H1 (cell line): ENCODE measurements around the gene IKZF1. TPM values are rescaled to one million over a fixed set of nuclear protein-coding genes. Genes with fewer than 3 reads are reported as not detected.

Experiments used
- CTCF ChIA-PET: fragments of 300-600 bp; sonication (Branson Sonifier 250); formaldehyde crosslinking; loops from one replicate; lab custom pipeline; 2021; ENCODE audit not compliant: partially characterized antibody; lab: Charles Lee
- POLR2A ChIA-PET: fragments of 300-600 bp; sonication (Branson Sonifier 250); formaldehyde crosslinking; loops from one replicate; lab custom pipeline; 2021; ENCODE audit warnings: inconsistent platforms; ENCODE audit not compliant: partially characterized antibody; lab: Charles Lee
- DNase-seq, 2 experiments: peaks; one replicate each; pipeline versions ENCODE4 v3.0.0 to v3.0.0-alpha.2; 2010 to 2022; ENCODE audit warnings: low spot score in 2 of 2, low read depth in 1 of 2, mixed read lengths in 1 of 2
- FAIRE-seq: peaks from 2 replicates; lab custom pipeline; 2011; peaks lifted over from hg19 to GRCh38; lab: Jason Lieb, UNC
- H2AFZ ChIP-seq: 2 replicates; pipeline ENCODE4 v1.8.1; 2012; ENCODE audit warnings: low read length, inconsistent platforms
- H2AK5ac ChIP-seq: 2 replicates; pipeline ENCODE4 v1.6.1; 2013; ENCODE audit warnings: low read depth, low read length
- H2BK120ac ChIP-seq: replicated peaks from 2 replicates; pipeline ENCODE3; 2013; ENCODE audit warnings: low read depth, low read length, inconsistent platforms
- H2BK12ac ChIP-seq: 2 replicates; pipeline ENCODE4 v1.6.1; 2013; ENCODE audit warnings: low read depth, low read length
- H2BK15ac ChIP-seq: 2 replicates; pipeline ENCODE4 v1.6.1; 2013; ENCODE audit warnings: low read length
- H2BK20ac ChIP-seq: 2 replicates; pipeline ENCODE4 v1.6.1; 2013; ENCODE audit warnings: low read length
- H2BK5ac ChIP-seq: 2 replicates; pipeline ENCODE4 v1.6.1; 2013; ENCODE audit warnings: low read depth, low read length
- H3K14ac ChIP-seq: 2 replicates; pipeline ENCODE4 v1.6.1; 2013; ENCODE audit warnings: inconsistent platforms; ENCODE audit not compliant: insufficient read length
- H3K18ac ChIP-seq: 2 replicates; pipeline ENCODE4 v1.6.1; 2013; ENCODE audit warnings: low read length; ENCODE audit errors: extremely low read depth
- H3K23ac ChIP-seq: 2 replicates; pipeline ENCODE4 v1.6.1; 2013; ENCODE audit warnings: inconsistent platforms; ENCODE audit not compliant: insufficient read length
- H3K23me2 ChIP-seq: 2 replicates; pipeline ENCODE4 v1.6.1; 2013; ENCODE audit warnings: low read depth, low read length
- H3K27ac ChIP-seq: 2 replicates; pipeline ENCODE4 v1.6.1; 2011; ENCODE audit warnings: low read depth, low read length, inconsistent platforms
- H3K27me3 ChIP-seq, 4 experiments: replicated peaks in 1 of 4; 1 replicate in 1 of 4; 2 replicates in 3 of 4; pipeline versions ENCODE4 v1.6.1 to v1.8.1; 2011 to 2013; ENCODE audit warnings: low read length in 3 of 4, mild to moderate bottlenecking in 3 of 4, inconsistent platforms in 2 of 4, mixed read lengths in 2 of 4, moderate library complexity in 1 of 4; ENCODE audit not compliant: control insufficient read depth in 3 of 4, insufficient read depth in 3 of 4; ENCODE audit errors: extremely low read depth in 1 of 4
- H3K36me3 ChIP-seq, 4 experiments: 2 replicates each; pipeline versions ENCODE4 v1.6.1 to v1.8.1; 2011 to 2013; ENCODE audit warnings: mild to moderate bottlenecking in 4 of 4, low read length in 3 of 4, moderate library complexity in 2 of 4, control low read depth in 1 of 4, inconsistent platforms in 1 of 4; ENCODE audit not compliant: insufficient read depth in 4 of 4, control insufficient read depth in 2 of 4
- H3K4ac ChIP-seq: replicated peaks from 2 replicates; pipeline ENCODE3; 2013; ENCODE audit warnings: low read length, low read depth, mixed read lengths, inconsistent platforms; ENCODE audit not compliant: insufficient read length
- H3K4me1 ChIP-seq, 4 experiments: replicated peaks in 1 of 4; 1 replicate in 1 of 4; 2 replicates in 3 of 4; pipeline versions ENCODE4 v1.6.1 to v1.8.1; 2011 to 2013; ENCODE audit warnings: low read length in 3 of 4, inconsistent platforms in 2 of 4, mixed read lengths in 1 of 4; ENCODE audit not compliant: insufficient read depth in 4 of 4, control insufficient read depth in 3 of 4
- H3K4me2 ChIP-seq, 2 experiments: 2 replicates each; pipeline versions ENCODE4 v1.6.1 to v1.8.1; 2011 to 2013; ENCODE audit warnings: low read depth in 2 of 2, low read length in 2 of 2, control low read depth in 1 of 2, inconsistent platforms in 1 of 2, mild to moderate bottlenecking in 1 of 2; ENCODE audit not compliant: insufficient read depth in 1 of 2
- H3K4me3 ChIP-seq, 4 experiments: fragments of 200-600, 300-600 bp in 1 of 4; sonication (generic), shearing (Covaris generic), sonication (Bioruptor Twin) in 1 of 4; 2 replicates each; pipeline versions ENCODE4 v1.5.1 to v1.8.1; 2011 to 2016; ENCODE audit warnings: low read length in 4 of 4, low read depth in 3 of 4, control low read depth in 2 of 4, inconsistent platforms in 2 of 4, mild to moderate bottlenecking in 2 of 4, mixed read lengths in 1 of 4, moderate library complexity in 1 of 4; ENCODE audit not compliant: insufficient read depth in 2 of 4; ENCODE audit errors: extremely low read depth in 1 of 4
- H3K56ac ChIP-seq: replicated peaks from 2 replicates; pipeline ENCODE3; 2013; ENCODE audit warnings: low read depth, mild to moderate bottlenecking, mixed read lengths, low read length, inconsistent platforms; ENCODE audit not compliant: insufficient read length
- H3K79me1 ChIP-seq: 2 replicates; pipeline ENCODE4 v1.6.1; 2013; ENCODE audit warnings: low read depth, low read length, control low read depth
- H3K79me2 ChIP-seq, 2 experiments: 2 replicates each; pipeline versions ENCODE4 v1.6.1 to v1.8.1; 2012 to 2013; ENCODE audit warnings: low read length in 2 of 2, mild to moderate bottlenecking in 2 of 2, inconsistent platforms in 1 of 2; ENCODE audit not compliant: insufficient read depth in 2 of 2, control insufficient read depth in 1 of 2
- H3K9ac ChIP-seq, 4 experiments: replicated peaks in 1 of 4; 1 replicate in 1 of 4; 2 replicates in 3 of 4; pipeline versions ENCODE4 v1.6.1 to v1.8.1; 2011 to 2013; ENCODE audit warnings: low read depth in 3 of 4, low read length in 3 of 4, control low read depth in 2 of 4, mild to moderate bottlenecking in 2 of 4, moderate library complexity in 2 of 4, inconsistent platforms in 1 of 4; ENCODE audit errors: extremely low read depth in 1 of 4
- H3K9me3 ChIP-seq, 2 experiments: 2 replicates each; pipeline versions ENCODE4 v1.6.1 to v1.8.1; 2012 to 2013; ENCODE audit warnings: mild to moderate bottlenecking in 2 of 2, moderate library complexity in 2 of 2, control low read depth in 1 of 2, inconsistent platforms in 1 of 2, low read depth in 1 of 2, low read length in 1 of 2, mixed read lengths in 1 of 2; ENCODE audit not compliant: insufficient read depth in 2 of 2
- H4K20me1 ChIP-seq, 2 experiments: replicated peaks in 1 of 2; 2 replicates each; pipeline versions ENCODE3 to v1.8.1; 2011 to 2013; ENCODE audit warnings: inconsistent platforms in 2 of 2, low read length in 2 of 2, mild to moderate bottlenecking in 1 of 2; ENCODE audit not compliant: insufficient read depth in 2 of 2, control insufficient read depth in 1 of 2
- H4K5ac ChIP-seq: 2 replicates; pipeline ENCODE4 v1.6.1; 2013; ENCODE audit warnings: low read length, low read depth, mixed read lengths, inconsistent platforms; ENCODE audit not compliant: insufficient read length
- H4K8ac ChIP-seq: 2 replicates; pipeline ENCODE4 v1.8.0; 2013; ENCODE audit warnings: mild to moderate bottlenecking, moderate library complexity, low read length, inconsistent platforms; ENCODE audit not compliant: insufficient read depth; ENCODE audit errors: extremely low read depth
- H4K91ac ChIP-seq: replicated peaks from 2 replicates; pipeline ENCODE3; 2013; ENCODE audit warnings: low read length, mixed read lengths, inconsistent platforms; ENCODE audit not compliant: insufficient read length
- BACH1 ChIP-seq: IDR thresholded peaks from 2 replicates; pipeline ENCODE4 v1.6.1; 2012; ENCODE audit warnings: low read length, improper control_type of control experiment
- BCL11A ChIP-seq, 2 experiments: IDR thresholded peaks; one replicate each; pipeline ENCODE4 v1.6.1; 2011; ENCODE audit warnings: low read depth in 2 of 2, low read length in 2 of 2, mild to moderate bottlenecking in 2 of 2
- CTCF ChIP-seq, 3 experiments: IDR thresholded peaks; 1 replicate in 2 of 3; 2 replicates in 1 of 3; pipeline versions ENCODE4 v1.5.1 to v1.6.1; 2011; ENCODE audit warnings: low read length in 3 of 3, mild to moderate bottlenecking in 3 of 3, inconsistent platforms in 2 of 3, low read depth in 1 of 3, moderate library complexity in 1 of 3; ENCODE audit not compliant: insufficient read depth in 1 of 3; ENCODE audit errors: control extremely low read depth in 1 of 3
- HDAC2 ChIP-seq, 2 experiments: fragments of 300-600 bp in 1 of 2; sonication (generic) in 1 of 2; IDR thresholded peaks; 2 replicates each; pipeline ENCODE4 v1.6.1; 2011 to 2012; ENCODE audit warnings: low read depth in 2 of 2, low read length in 2 of 2, mild to moderate bottlenecking in 2 of 2, moderate library complexity in 2 of 2, borderline replicate concordance in 1 of 2, inconsistent platforms in 1 of 2
- JUND ChIP-seq: IDR thresholded peaks from 2 replicates; pipeline ENCODE4 v1.6.1; 2011; ENCODE audit warnings: mild to moderate bottlenecking, improper control_type of control experiment, low read length
- KDM4A ChIP-seq: IDR thresholded peaks from one replicate; pipeline ENCODE4 v1.7.1; 2012; ENCODE audit warnings: low read depth, mild to moderate bottlenecking, moderate library complexity, low read length, inconsistent platforms; ENCODE audit not compliant: severe bottlenecking
- PHF8 ChIP-seq: fragments of 200-600 bp; sonication (generic); conservative IDR thresholded peaks from 2 replicates; pipeline ENCODE4 v1.7.1; 2012; ENCODE audit warnings: low read depth, mild to moderate bottlenecking, inconsistent platforms, low read length, moderate library complexity
- POLR2A ChIP-seq, 2 experiments: IDR thresholded peaks; 1 replicate in 1 of 2; 2 replicates in 1 of 2; pipeline ENCODE4 v1.6.1; 2011; ENCODE audit warnings: low read depth in 2 of 2, low read length in 2 of 2, mild to moderate bottlenecking in 2 of 2; ENCODE audit errors: control extremely low read depth in 1 of 2
- RAD21 ChIP-seq, 2 experiments: IDR thresholded peaks in 1 of 2; conservative IDR thresholded peaks in 1 of 2; 2 replicates each; pipeline ENCODE4 v1.6.1; 2011; ENCODE audit warnings: low read depth in 2 of 2, low read length in 2 of 2, improper control_type of control experiment in 1 of 2, inconsistent platforms in 1 of 2, mild to moderate bottlenecking in 1 of 2, moderate library complexity in 1 of 2
- SIN3A ChIP-seq, 2 experiments: IDR thresholded peaks in 1 of 2; conservative IDR thresholded peaks in 1 of 2; 2 replicates each; pipeline ENCODE4 v1.6.1; 2011 to 2012; ENCODE audit warnings: low read length in 2 of 2, improper control_type of control experiment in 1 of 2, low read depth in 1 of 2, mild to moderate bottlenecking in 1 of 2
- SP1 ChIP-seq: IDR thresholded peaks from 2 replicates; pipeline ENCODE4 v1.6.1; 2011; ENCODE audit warnings: low read depth, low read length
- WGBS, 2 experiments: shearing (Covaris generic) in 1 of 2; methylation state at CpG; one replicate each; pipeline versions ENCODE4 v1.1.6 to v1.1.7; 2013 to 2015; ENCODE audit warnings: low lambda C conversion rate in 2 of 2, mixed read lengths in 2 of 2, inconsistent platforms in 1 of 2, low coverage in 1 of 2, missing lambda C conversion rate in 1 of 2; ENCODE audit not compliant: insufficient replicate concordance in 2 of 2, insufficient coverage in 1 of 2, insufficient read length in 1 of 2; ENCODE audit errors: extremely low coverage in 1 of 2, missing lambda C conversion rate in 1 of 2; 5-methylcytosine and 5-hydroxymethylcytosine counted together
- polyA plus RNA-seq, 7 experiments: library from polyadenylated mRNA; depleted of rRNA in 3 of 7; stranded (reverse) in 5 of 7; unstranded in 2 of 7; fragments of >200 nt in 5 of 7; fragments of 200-250 nt in 2 of 7; gene quantifications; 1 replicate in 5 of 7; 2 replicates in 1 of 7; 4 replicates in 1 of 7; pipeline versions ENCODE4 v1.2.1 to v1.2.3, GENCODE V29; 2011 to 2013; ENCODE audit warnings: missing spikeins in 2 of 7, mixed read lengths in 2 of 7
- total RNA-seq: library from RNA; stranded (reverse); fragmentation: NEBNext Ultra II Directional; extraction: Animal tissue kit (Norgen Biotek cat#: 25700); gene quantifications from 2 replicates; pipeline ENCODE4 v1.2.1, GENCODE V29; 2021

The IKZF1 gene
- total and polyA plus RNA-seq, 2 of the 8 experiments (the other 6 are each of a cell fraction or from before 2014, with no cell fraction given) = 0.74 to 1.5 TPM

- ChIA-PET POLR2A (no interaction called here), CTCF (interaction anchor here (0.8 to 1.1 kb wide), 2 partner anchors 10 to 13 kb away, joined by 3 read pairs; no protein-coding TSS in a partner anchor)
- Histone ChIP-seq H4K20me1 (peaks cover 0 to 14% of the 10 kb centered on the region in 2 experiments), H3K9me3 (no peaks in the 10 kb centered on the region), H3K79me2 (peaks cover 0 to 3% of the 10 kb centered on the region in 2 experiments; a peak in 2 of 4 replicates), H4K8ac (no peak overlapping the region), H3K27me3 (no peaks in the 10 kb centered on the region; a peak in 1 of 7 replicates), H3K27ac (no peak overlapping the region), H3K4ac (no peak overlapping the region), H3K56ac (no peak overlapping the region), H3K14ac (no peak overlapping the region), H3K4me1 (peaks cover 0 to 2% (median under 1%) of the 10 kb centered on the region in 4 experiments; a peak in 2 of 7 replicates), H4K91ac (no peak overlapping the region), H3K4me3 (no peak overlapping the region), H4K5ac (no peak overlapping the region), H3K23ac (no peak overlapping the region), H3K18ac (no peak overlapping the region), H3K23me2 (peaks cover 14% of the 10 kb centered on the region), H2BK12ac (no peak overlapping the region), H3K9ac (no peak overlapping the region; a peak in 1 of 7 replicates), H3K79me1 (no peaks in the 10 kb centered on the region), H2BK120ac (no peak overlapping the region), H3K36me3 (no peaks in the 10 kb centered on the region; a peak in 1 of 8 replicates), H2BK5ac (no peak overlapping the region), H2AK5ac (no peak overlapping the region), H2BK15ac (no peak overlapping the region), H2BK20ac (no peak overlapping the region), H3K4me2 (no peak overlapping the region), H2AFZ (peak overlapping the region; percentile 83)
- DNase-seq (no peak), FAIRE-seq (no peak)
- WGBS, 2 experiments = 83% methylated on average over 9 of the region's 9 CpGs; no CpG with 5 or more reads in 1 of the 2 experiments
- TF ChIP-seq POLR2A (IDR thresholded peaks at IDR 0.05; ENCODE audit: control extremely low read depth in 1 of 2, low read depth in 2 of 2, low read length in 2 of 2) (no peak), PHF8 (no peak), SIN3A (conservative IDR thresholded peaks at IDR 0.05 in 1 of 2, IDR thresholded peaks at IDR 0.05 in 1 of 2; ENCODE audit: low read depth in 1 of 2, low read length in 2 of 2) (no peak), KDM4A (no peak), CTCF (IDR thresholded peaks at IDR 0.05; ENCODE audit: control extremely low read depth in 1 of 3, insufficient read depth in 1 of 3, low read depth in 1 of 3, low read length in 3 of 3) (no peak), BCL11A (IDR thresholded peaks at IDR 0.05; ENCODE audit: low read depth in 2 of 2, low read length in 2 of 2) (no peak), SP1 (no peak), RAD21 (IDR thresholded peaks at IDR 0.05 in 1 of 2, conservative IDR thresholded peaks at IDR 0.05 in 1 of 2; ENCODE audit: low read depth in 2 of 2, low read length in 2 of 2) (no peak), BACH1 (no peak), JUND (no peak), HDAC2 (IDR thresholded peaks at IDR 0.05; ENCODE audit: borderline replicate concordance in 1 of 2, low read depth in 2 of 2, low read length in 2 of 2) (no peak)
Measured at GRCh38 chr7:50333221-50333651, 28.7 kb downstream of the IKZF1 start.
